Type B pancreatic cell (in vitro differentiated cells): ENCODE measurements around the gene TBC1D14. TPM values are rescaled to one million over a fixed set of nuclear protein-coding genes. Genes with fewer than 3 reads are reported as not detected.

Source experiments
- total RNA-seq: library from RNA; stranded (reverse); gene quantifications from 2 replicates; pipeline ENCODE4 v1.2.1, GENCODE V29; 2021; ENCODE audit warnings: low replicate concordance

TBC1D14 gene
- total RNA-seq, 1 donor from 2014 or later = 55.9 TPM

Other genes starting within 250 kb of the TBC1D14 start
- gene S100P, start 215.9 kb upstream of the TBC1D14 start, total RNA-seq = 58.9 and 80.8 TPM in 2 replicates
- 61.3 and 73.0 TPM in 2 replicates for gene MRFAP1L1, start 200.0 kb upstream of the TBC1D14 start, total RNA-seq
- gene BLOC1S4, start 193.7 kb upstream of the TBC1D14 start, total RNA-seq = 19.1 and 21.4 TPM in 2 replicates
- 33.9 and 35.9 TPM in 2 replicates for gene KIAA0232, start 127.1 kb upstream of the TBC1D14 start, total RNA-seq
- gene TADA2B, start 133.5 kb downstream of the TBC1D14 start, total RNA-seq = 21.7 and 23.1 TPM in 2 replicates
- 28.4 and 31.4 TPM in 2 replicates for gene GRPEL1, start 158.2 kb downstream of the TBC1D14 start, total RNA-seq